Liver (tissue), 9 donors: ENCODE measurements around the gene LSAMP. TPM values are rescaled to one million over a fixed set of nuclear protein-coding genes. Genes with fewer than 3 reads are reported as not detected.

Experiments used
- DNase-seq: peaks from one replicate; pipeline ENCODE4 v3.0.0-alpha.2; 2017; ENCODE audit warnings: low spot score
- H3K27ac ChIP-seq, 2 donors: one replicate each; pipeline ENCODE4 v1.7.0; 2013; ENCODE audit warnings: inconsistent platforms in 2 of 2, low read length in 2 of 2, control low read depth in 1 of 2, low read depth in 1 of 2, mild to moderate bottlenecking in 1 of 2
- H3K27me3 ChIP-seq, 4 donors: one replicate each; pipeline versions ENCODE4 v1.6.1 to v1.7.0; 2013; ENCODE audit warnings: low read length in 3 of 4, inconsistent platforms in 1 of 4, mild to moderate bottlenecking in 1 of 4, moderate library complexity in 1 of 4; ENCODE audit not compliant: control insufficient read depth in 4 of 4, insufficient read depth in 4 of 4
- H3K36me3 ChIP-seq, 4 donors: one replicate each; pipeline versions ENCODE4 v1.6.1 to v1.7.0; 2013; ENCODE audit warnings: low read length in 3 of 4, mild to moderate bottlenecking in 3 of 4, low read depth in 1 of 4, moderate library complexity in 1 of 4; ENCODE audit not compliant: control insufficient read depth in 4 of 4, insufficient read depth in 3 of 4
- H3K4me1 ChIP-seq, 4 donors: one replicate each; pipeline versions ENCODE4 v1.6.1 to v1.7.0; 2013; ENCODE audit warnings: low read length in 3 of 4, mild to moderate bottlenecking in 3 of 4, moderate library complexity in 1 of 4; ENCODE audit not compliant: control insufficient read depth in 4 of 4, insufficient read depth in 4 of 4
- H3K4me3 ChIP-seq, 3 donors: one replicate each; pipeline versions ENCODE4 v1.6.1 to v1.7.0; 2013; ENCODE audit warnings: low read length in 3 of 3, control low read depth in 1 of 3, low read depth in 1 of 3, mild to moderate bottlenecking in 1 of 3
- H3K9ac ChIP-seq, 2 donors: one replicate each; pipeline ENCODE4 v1.7.0; 2013; ENCODE audit warnings: low read length in 2 of 2, mild to moderate bottlenecking in 2 of 2, moderate library complexity in 2 of 2, control low read depth in 1 of 2, low read depth in 1 of 2
- H3K9me3 ChIP-seq, 4 donors: one replicate each; pipeline versions ENCODE4 v1.6.1 to v1.7.0; 2013; ENCODE audit warnings: low read length in 3 of 4; ENCODE audit not compliant: control insufficient read depth in 4 of 4
- ATF3 ChIP-seq: IDR thresholded peaks from 2 replicates; pipeline ENCODE4 v1.6.1; 2016; ENCODE audit warnings: antibody characterized with exemption
- CTCF ChIP-seq: fragments of 150-350 bp; IDR thresholded peaks from 2 replicates; pipeline ENCODE4 v1.5.1; 2017; ENCODE audit warnings: improper control_type of control experiment, low read depth, low read length; ENCODE audit not compliant: missing input control
- FOXA2 ChIP-seq: IDR thresholded peaks from 2 replicates; pipeline ENCODE4 v1.6.1; 2016; ENCODE audit warnings: antibody characterized with exemption
- HNF4A ChIP-seq, 2 donors: conservative IDR thresholded peaks; 2 replicates each; pipeline ENCODE4 v1.6.1; 2016; ENCODE audit warnings: antibody characterized with exemption in 2 of 2, mild to moderate bottlenecking in 2 of 2
- HNF4G ChIP-seq: IDR thresholded peaks from 2 replicates; pipeline ENCODE4 v1.6.1; 2016; ENCODE audit warnings: antibody characterized with exemption
- JUND ChIP-seq, 2 donors: IDR thresholded peaks; 2 replicates each; pipeline ENCODE4 v1.6.1; 2016; ENCODE audit warnings: antibody characterized with exemption in 2 of 2
- MAX ChIP-seq: IDR thresholded peaks from 2 replicates; pipeline ENCODE4 v1.6.1; 2016; ENCODE audit warnings: antibody characterized with exemption
- NR2F2 ChIP-seq: IDR thresholded peaks from 2 replicates; pipeline ENCODE4 v1.6.1; 2016; ENCODE audit warnings: antibody characterized with exemption
- RAD21 ChIP-seq, 2 donors: IDR thresholded peaks; 2 replicates each; pipeline ENCODE4 v1.6.1; 2016; ENCODE audit warnings: antibody characterized with exemption in 2 of 2, mild to moderate bottlenecking in 2 of 2
- RXRA ChIP-seq, 2 donors: IDR thresholded peaks; 2 replicates each; pipeline ENCODE4 v1.6.1; 2017 to 2018; ENCODE audit warnings: antibody characterized with exemption in 2 of 2, mild to moderate bottlenecking in 1 of 2
- WGBS: extraction: QIAGEN DNeasy Blood & Tissue Kit; methylation state at CpG from one replicate; pipeline ENCODE4 v1.1.7; 2013; 5-methylcytosine and 5-hydroxymethylcytosine counted together
- polyA plus RNA-seq, 2 donors: library from polyadenylated mRNA; stranded (reverse) in 1 of 2; unstranded in 1 of 2; fragments of 200-250 nt in 1 of 2; fragments of >200 nt in 1 of 2; fragmentation: Nextera tagmentation in 1 of 2; extraction: Ambion mirVana in 1 of 2; gene quantifications; one replicate each; pipeline versions ENCODE4 v1.2.1 to v1.2.3, GENCODE V29; 2013 to 2015
- total RNA-seq, 2 donors: library from RNA; depleted of rRNA; stranded (reverse); fragments of >200 nt; gene quantifications; one replicate each; pipeline ENCODE4 v1.2.3, GENCODE V29; 2014
- donor health status: healthy.
- donor health status: healthy.
- donor health status: healthy.
- donor health status: healthy.
- donor health status: healthy.

The LSAMP gene
- total and polyA plus RNA-seq, 4 donors = 0.01 to 0.17 (median 0.06) TPM

- Histone ChIP-seq H3K27ac (no peak overlapping the region), H3K9me3 (peaks cover 0 to under 1% (median 0%) of the 10 kb centered on the region in 4 donors), H3K36me3 (no peaks in the 10 kb centered on the region), H3K4me1 (no peaks in the 10 kb centered on the region), H3K27me3 (no peaks in the 10 kb centered on the region), H3K9ac (no peak overlapping the region), H3K4me3 (no peak overlapping the region)
- DNase-seq = no peak
- TF ChIP-seq JUND (IDR thresholded peaks at IDR 0.05) (no peak), CTCF (peak; percentile 71), RAD21 (IDR thresholded peaks at IDR 0.05) (peak; percentile 58 to 70)
- 34% methylated on average over 5 of the region's 5 CpGs for WGBS
Observed at GRCh38 chr3:116140100-116140689, 305.1 kb downstream of the LSAMP start.

GRCh38 chr3:116139641-116140040 is 305.6 kb downstream of the LSAMP start:
- Histone ChIP-seq H3K36me3 (no peaks in the 10 kb centered on the region), H3K9me3 (no peaks in the 10 kb centered on the region), H3K27ac (no peak overlapping the region), H3K4me3 (no peak overlapping the region), H3K4me1 (no peaks in the 10 kb centered on the region), H3K27me3 (no peaks in the 10 kb centered on the region), H3K9ac (no peak overlapping the region)
- TF ChIP-seq MAX (no peak), FOXA2 (no peak)
- no peak for DNase-seq
- 79% methylated on average over 2 of the region's 2 CpGs for WGBS

GRCh38 chr3:116135457-116136085 is 309.7 kb downstream of the LSAMP start:
- Histone ChIP-seq H3K27ac (no peak overlapping the region), H3K36me3 (no peaks in the 10 kb centered on the region), H3K9me3 (no peaks in the 10 kb centered on the region), H3K4me3 (no peak overlapping the region), H3K27me3 (no peaks in the 10 kb centered on the region), H3K4me1 (no peaks in the 10 kb centered on the region), H3K9ac (no peak overlapping the region)
- TF ChIP-seq NR2F2 (peak; percentile 33), HNF4G (no peak)
- WGBS = 65% methylated on average over 4 of the region's 4 CpGs
- DNase-seq = no peak

- Histone ChIP-seq H3K4me1 (peaks cover 0 to 5% (median 1%) of the 10 kb centered on the region in 4 donors), H3K9me3 (no peaks in the 10 kb centered on the region), H3K9ac (no peak overlapping the region), H3K27ac (no peak overlapping the region), H3K4me3 (no peak overlapping the region), H3K36me3 (no peaks in the 10 kb centered on the region), H3K27me3 (no peaks in the 10 kb centered on the region)
- 41% methylated on average over 5 of the region's 5 CpGs for WGBS
- no peak for TF ChIP-seq RXRA (IDR thresholded peaks at IDR 0.05)
- no peak for TF ChIP-seq JUND (IDR thresholded peaks at IDR 0.05)
- TF ChIP-seq ATF3 = no peak
- peak in 1 of 2 donors; percentile 9 for TF ChIP-seq HNF4A (conservative IDR thresholded peaks at IDR 0.05)
- DNase-seq = no peak
Observed at GRCh38 chr3:116129187-116129946, 315.9 kb downstream of the LSAMP start.
